SK-N-SH treated with all-trans-retinoic acid at 6 μM for 48 hours (cell line): ENCODE data around the gene DPP9.

Experiments used
- SNAI2 ChIP-seq: fragments of 250-450 bp; sonication (Bioruptor Pico); IDR thresholded peaks from 2 replicates; pipeline ENCODE4 v1.5.0; 2020; ENCODE audit warnings: mild to moderate bottlenecking, moderate library complexity
- ZFP30 ChIP-seq: fragments of 450-650 bp; formaldehyde crosslinking; IDR thresholded peaks from 2 replicates; pipeline ENCODE4 v1.5.0; 2022; ENCODE audit warnings: mild to moderate bottlenecking, moderate library complexity

GRCh38 chr19:4638828-4639530 is 84.7 kb downstream of the DPP9 start, which contains the start of gene TNFAIP8L1:
- TF ChIP-seq SNAI2 (CRISPR knock-in tag) (no peak), ZFP30 (no peak)
